ENCODE results near the gene PTGR2.

Gene PTGR2

DNA sequence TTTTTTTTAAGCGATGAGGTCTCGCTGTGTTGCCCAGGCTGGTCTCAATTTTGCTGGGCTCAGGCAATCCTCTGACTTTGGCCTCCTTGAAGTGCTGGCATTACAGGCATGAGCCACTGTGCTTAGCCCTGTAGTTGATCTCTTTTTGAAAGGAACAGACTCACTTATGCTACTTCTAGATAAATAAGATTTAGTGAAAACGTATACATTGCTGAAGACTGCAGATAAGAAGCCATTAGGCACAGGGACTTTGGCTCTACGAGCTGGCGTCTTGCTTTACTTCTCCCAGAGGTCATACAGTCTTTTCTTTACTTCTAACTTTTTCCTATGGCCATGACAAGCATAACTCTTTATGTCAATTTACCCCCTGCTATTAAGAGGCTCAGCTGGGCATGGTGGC, 9.4 kb downstream of the PTGR2 start:
- TF ChIP-seq GATA2 (IDR thresholded peaks at IDR 0.05; ENCODE audit: low read depth, low read length) (no peak), GATA3 (IDR thresholded peaks at IDR 0.05; ENCODE audit: low read depth, low read length) (no peak)

DNA sequence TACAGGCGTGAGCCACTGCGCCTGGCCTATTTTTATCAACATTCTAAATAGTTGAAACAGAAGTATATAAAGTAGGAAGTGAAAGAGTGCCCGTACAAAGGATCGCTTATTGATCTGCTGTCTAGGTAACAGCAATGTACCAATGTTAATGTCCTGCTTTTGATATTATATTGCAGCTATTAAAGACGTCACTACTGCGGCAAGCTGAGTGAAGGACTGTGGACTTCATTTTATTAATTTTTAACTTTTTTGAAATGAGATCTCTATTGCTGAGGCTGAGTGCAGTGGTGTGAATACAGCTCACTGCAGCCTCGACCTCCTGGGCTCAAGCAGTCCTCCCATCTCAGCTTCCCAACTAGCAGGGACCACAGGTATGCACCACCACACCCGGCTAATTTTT, 10.8 kb downstream of the PTGR2 start:
- no peak for TF ChIP-seq GATA2 (IDR thresholded peaks at IDR 0.05; ENCODE audit: low read depth, low read length)
- TF ChIP-seq GATA3 (IDR thresholded peaks at IDR 0.05; ENCODE audit: low read depth, low read length) = no peak

- TF ChIP-seq GATA2 (IDR thresholded peaks at IDR 0.05; ENCODE audit: low read depth, low read length) (no peak), GATA3 (IDR thresholded peaks at IDR 0.05; ENCODE audit: low read depth, low read length) (no peak)
These were observed 11.6 kb downstream of the PTGR2 start for GRCh38 chr14:73863209-73863608.

DNA sequence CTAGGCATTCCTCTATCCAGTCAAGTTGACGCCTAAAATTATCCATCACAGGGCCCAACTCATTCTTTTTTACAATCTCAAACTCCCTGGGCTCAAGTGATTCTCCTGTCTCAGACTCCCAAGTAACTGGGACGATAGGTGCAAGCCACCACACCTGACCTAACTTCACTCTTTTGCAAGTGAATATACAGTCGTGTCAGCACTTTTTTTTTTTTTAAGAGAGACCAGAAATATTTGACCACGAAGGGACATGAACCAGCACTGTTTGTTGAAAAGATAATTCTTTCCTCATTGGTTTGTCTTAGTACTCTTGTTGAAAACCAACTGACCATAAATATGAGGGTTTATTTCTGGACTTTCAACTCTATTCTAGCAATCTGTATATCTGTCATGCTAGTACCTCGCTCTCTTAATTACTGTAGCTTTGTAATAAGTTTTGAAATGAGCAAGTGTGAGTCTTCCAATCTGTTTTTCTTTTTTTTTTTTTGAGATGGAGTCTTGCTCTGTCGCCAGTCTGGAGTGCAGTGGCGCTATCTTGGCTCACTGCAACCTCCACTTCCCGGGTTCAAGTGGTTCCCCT, 14.0 kb downstream of the PTGR2 start:
- TF ChIP-seq GATA2 (IDR thresholded peaks at IDR 0.05; ENCODE audit: low read depth, low read length) = no peak

- TF ChIP-seq GATA3 (IDR thresholded peaks at IDR 0.05; ENCODE audit: low read depth, low read length) = no peak
- no peak for TF ChIP-seq GATA2 (IDR thresholded peaks at IDR 0.05; ENCODE audit: low read depth, low read length)
These were observed 19.0 kb downstream of the PTGR2 start for GRCh38 chr14:73870525-73871235.

- no peak for TF ChIP-seq GATA3 (IDR thresholded peaks at IDR 0.05; ENCODE audit: low read depth, low read length)
- no peak for TF ChIP-seq GATA2 (IDR thresholded peaks at IDR 0.05; ENCODE audit: low read depth, low read length)
These were observed 22.0 kb downstream of the PTGR2 start for GRCh38 chr14:73873660-73874059.

GRCh38 chr14:73877790-73878189, 26.2 kb downstream of the PTGR2 start:
- TF ChIP-seq GATA2 (IDR thresholded peaks at IDR 0.05; ENCODE audit: low read depth, low read length) = no peak

DNA sequence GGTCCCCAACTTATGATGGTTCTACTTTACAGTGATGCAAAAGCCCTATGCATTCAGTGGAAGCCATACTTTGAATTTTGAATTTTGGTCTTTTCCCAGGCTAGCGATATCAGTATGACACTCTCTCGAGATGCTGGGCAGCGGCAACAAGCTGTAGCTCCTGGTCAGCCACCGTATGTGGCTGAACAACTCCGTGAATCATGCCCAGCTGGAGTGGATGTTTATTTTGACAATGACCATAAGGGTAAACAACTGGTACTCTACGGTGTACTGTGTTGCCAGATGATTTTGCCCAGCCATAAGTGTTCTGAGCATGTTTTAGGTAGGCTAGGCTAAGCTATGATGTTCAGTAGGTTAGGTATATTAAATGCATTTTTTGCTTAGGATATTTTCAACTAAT, 26.8 kb downstream of the PTGR2 start:
- no peak for TF ChIP-seq GATA2 (IDR thresholded peaks at IDR 0.05; ENCODE audit: low read depth, low read length)
- no peak for TF ChIP-seq GATA3 (IDR thresholded peaks at IDR 0.05; ENCODE audit: low read depth, low read length)

DNA sequence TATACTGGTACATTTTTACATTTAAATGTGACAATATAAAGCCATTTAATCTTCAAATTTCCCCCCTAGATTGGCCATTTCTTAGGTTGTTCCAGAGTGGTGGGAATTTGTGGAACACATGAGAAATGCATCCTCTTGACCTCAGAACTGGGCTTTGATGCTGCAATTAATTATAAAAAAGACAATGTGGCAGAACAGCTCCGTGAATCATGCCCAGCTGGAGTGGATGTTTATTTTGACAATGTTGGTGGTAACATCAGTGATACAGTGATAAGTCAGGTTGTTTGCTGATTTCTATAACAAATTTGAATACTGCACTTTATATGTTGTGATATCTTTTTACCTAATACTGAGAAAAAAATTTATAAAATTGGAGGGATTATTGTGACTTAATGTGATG, 27.4 kb downstream of the PTGR2 start:
- TF ChIP-seq GATA3 (IDR thresholded peaks at IDR 0.05; ENCODE audit: low read depth, low read length) = no peak
- no peak for TF ChIP-seq GATA2 (IDR thresholded peaks at IDR 0.05; ENCODE audit: low read depth, low read length)

GRCh38 chr14:73884438-73885190, 33.0 kb downstream of the PTGR2 start:
- TF ChIP-seq GATA3 (IDR thresholded peaks at IDR 0.05; ENCODE audit: low read depth, low read length) = no peak
- no peak for TF ChIP-seq GATA2 (IDR thresholded peaks at IDR 0.05; ENCODE audit: low read depth, low read length)

DNA sequence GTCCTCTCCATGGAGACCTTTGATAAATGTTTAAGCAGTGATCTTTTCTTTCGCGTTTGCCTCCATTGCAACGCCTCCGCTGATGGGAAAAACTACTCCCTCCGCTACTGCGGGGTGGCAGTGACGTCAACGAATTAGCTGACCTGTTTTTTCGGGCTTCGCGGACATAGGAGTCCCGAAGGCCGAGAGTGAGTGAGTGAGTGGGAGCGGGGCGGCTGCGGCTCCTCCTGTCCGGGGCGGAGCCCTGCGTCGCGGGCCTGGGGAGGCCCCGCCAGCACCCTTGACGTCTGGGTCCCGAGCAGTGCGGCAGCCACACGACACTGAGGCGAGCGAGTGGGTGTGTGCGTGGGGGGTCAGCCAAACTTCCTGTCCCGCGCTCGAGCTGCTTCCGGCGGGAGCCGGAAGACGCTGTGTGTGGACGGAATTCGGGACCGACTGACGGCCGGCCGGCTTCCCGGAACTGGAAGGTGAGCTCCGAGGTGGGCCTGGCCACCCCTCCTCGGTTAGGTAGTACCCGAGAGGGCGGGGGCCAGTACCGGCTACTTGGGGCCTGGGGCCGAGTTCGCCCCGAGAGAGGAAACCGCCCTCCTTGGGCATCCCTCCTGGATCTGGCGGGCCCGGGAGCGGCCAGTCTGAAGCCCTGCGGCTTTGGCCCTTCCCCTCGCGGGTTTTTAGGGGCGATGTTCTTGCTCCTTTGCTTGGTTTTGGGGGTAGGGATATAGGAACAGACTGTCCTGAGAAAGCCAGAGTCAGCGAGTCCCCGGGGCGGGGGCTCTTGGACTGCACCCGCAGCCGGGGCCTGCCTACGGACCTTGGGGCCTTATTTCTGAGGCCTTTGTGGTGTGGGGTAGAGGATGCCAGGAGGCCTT, 35.1 kb downstream of the PTGR2 start, which contains the start of gene ZNF410:
TSS of gene ZNF410 (plus strand) at position 411 of the 869 bp plus-strand sequence. CDS start 5,317 bp downstream, outside the sequence.
- TF ChIP-seq GATA3 (IDR thresholded peaks at IDR 0.05; ENCODE audit: low read depth, low read length) (no peak), GATA2 (IDR thresholded peaks at IDR 0.05; ENCODE audit: low read depth, low read length) (no peak; the same call in 1 of the 2 replicates)

- TF ChIP-seq GATA2 (IDR thresholded peaks at IDR 0.05; ENCODE audit: low read depth, low read length) = no peak
- no peak for TF ChIP-seq GATA3 (IDR thresholded peaks at IDR 0.05; ENCODE audit: low read depth, low read length)
These were observed 35.6 kb downstream of the PTGR2 start for GRCh38 chr14:73887318-73887616.

- TF ChIP-seq GATA2 (IDR thresholded peaks at IDR 0.05; ENCODE audit: low read depth, low read length) (no peak), GATA3 (IDR thresholded peaks at IDR 0.05; ENCODE audit: low read depth, low read length) (no peak)
These were observed 36.2 kb downstream of the PTGR2 start for GRCh38 chr14:73887694-73888459.

GRCh38 chr14:73888460-73888725, 36.8 kb downstream of the PTGR2 start:
- TF ChIP-seq GATA2 (IDR thresholded peaks at IDR 0.05; ENCODE audit: low read depth, low read length) (no peak), GATA3 (IDR thresholded peaks at IDR 0.05; ENCODE audit: low read depth, low read length) (no peak)

All from SH-SY5Y (cell line).